B cell (primary cell): ENCODE data around the gene KLHL18. TPM values are rescaled to one million over a fixed set of nuclear protein-coding genes. Genes with fewer than 3 reads are reported as not detected.
A peak's percentile ranks its signal among the peaks of the same experiment; 100 is the strongest.

Experiments
- ATAC-seq: fragments of 200-7000 bp; cut with Tn5 transposase; one replicate; pipeline ENCODE4 v1.10.0; 2021; ENCODE audit warnings: low read depth, mild to moderate bottlenecking, moderate number of reproducible peaks, moderate library complexity
- CTCF ChIA-PET: fragments of 350-600 bp; sonication (Branson Sonifier 250); formaldehyde crosslinking; loops from one replicate; lab custom pipeline; 2021; ENCODE audit warnings: antibody characterized with exemption, inconsistent platforms; lab: Charles Lee
- POLR2A ChIA-PET: fragments of 350-600 bp; sonication (Branson Sonifier 250); formaldehyde crosslinking; loops from one replicate; lab custom pipeline; 2021; ENCODE audit warnings: antibody characterized with exemption; lab: Charles Lee
- DNase-seq: peaks from one replicate; pipeline ENCODE4 v3.0.0; 2013
- H2AFZ ChIP-seq: 2 replicates; pipeline ENCODE4 v1.6.1; 2012; ENCODE audit warnings: mild to moderate bottlenecking, low read depth, low read length; ENCODE audit not compliant: insufficient read depth, poor library complexity, severe bottlenecking
- H3K27ac ChIP-seq, 2 donors: 1 replicate in 1 of 2; 2 replicates in 1 of 2; pipeline ENCODE4 v1.5.1; 2012 to 2013; ENCODE audit warnings: low read length in 2 of 2, mild to moderate bottlenecking in 2 of 2, moderate library complexity in 1 of 2
- H3K27me3 ChIP-seq, 4 experiments: fragments of 200-600 bp in 1 of 4; sonication (generic) in 1 of 4; replicated peaks in 1 of 4; 1 replicate in 2 of 4; 2 replicates in 2 of 4; pipeline versions ENCODE4 v1.6.1 to v1.7.0; 2013 to 2016; ENCODE audit warnings: low read length in 3 of 4, mild to moderate bottlenecking in 2 of 4, mixed read lengths in 1 of 4, moderate library complexity in 1 of 4; ENCODE audit not compliant: insufficient read depth in 4 of 4, control insufficient read depth in 3 of 4; ENCODE audit errors: control extremely low read depth in 1 of 4
- H3K36me3 ChIP-seq, 2 experiments: replicated peaks in 1 of 2; 1 replicate in 1 of 2; 2 replicates in 1 of 2; pipeline versions ENCODE4 v1.6.1 to v1.7.1; 2013; ENCODE audit warnings: low read length in 1 of 2; ENCODE audit not compliant: insufficient read depth in 2 of 2, control insufficient read depth in 1 of 2; ENCODE audit errors: control extremely low read depth in 1 of 2, extremely low read depth in 1 of 2
- H3K4me1 ChIP-seq, 2 donors: fragments of 200-600 bp in 1 of 2; sonication (generic) in 1 of 2; 1 replicate in 1 of 2; 2 replicates in 1 of 2; pipeline versions ENCODE4 v1.5.1 to v1.6.1; 2013 to 2017; ENCODE audit warnings: low read length in 2 of 2; ENCODE audit not compliant: control insufficient read depth in 2 of 2, insufficient read depth in 2 of 2
- H3K4me2 ChIP-seq: replicated peaks from 2 replicates; pipeline ENCODE3; 2012; ENCODE audit warnings: mild to moderate bottlenecking, low read depth, low read length; ENCODE audit not compliant: poor library complexity, severe bottlenecking
- H3K4me3 ChIP-seq, 5 experiments: fragments of 200-600 bp in 1 of 5; sonication (generic) in 1 of 5; 1 replicate in 3 of 5; 2 replicates in 2 of 5; pipeline versions ENCODE4 v1.5.1 to v1.7.0; 2011 to 2016; ENCODE audit warnings: low read length in 4 of 5, mild to moderate bottlenecking in 4 of 5, low read depth in 2 of 5, control low read depth in 1 of 5, moderate library complexity in 1 of 5; ENCODE audit not compliant: insufficient read depth in 1 of 5; ENCODE audit errors: control extremely low read depth in 1 of 5, extremely low read depth in 1 of 5
- H3K79me2 ChIP-seq: fragments of 200-600 bp; sonication (generic); one replicate; pipeline ENCODE4 v1.6.0; 2016; ENCODE audit warnings: low read length; ENCODE audit not compliant: control insufficient read depth, insufficient read depth
- H3K9ac ChIP-seq: fragments of 200-600 bp; sonication (generic); 2 replicates; pipeline ENCODE4 v1.6.1; 2017; ENCODE audit warnings: mild to moderate bottlenecking, low read length, moderate library complexity
- H3K9me3 ChIP-seq, 3 donors: one replicate each; pipeline versions ENCODE4 v1.6.1 to v1.7.1; 2013; ENCODE audit warnings: low read length in 2 of 3; ENCODE audit not compliant: control insufficient read depth in 2 of 3, insufficient read depth in 1 of 3; ENCODE audit errors: control extremely low read depth in 1 of 3
- H4K20me1 ChIP-seq: 2 replicates; pipeline ENCODE4 v1.6.0; 2012; ENCODE audit warnings: mild to moderate bottlenecking, low read length; ENCODE audit not compliant: insufficient read depth, control insufficient read depth, poor library complexity, severe bottlenecking
- H3K27ac Mint-ChIP-seq: one replicate; pipeline ENCODE4 v1.8.0; 2021; ENCODE audit warnings: mixed read lengths
- H3K27me3 Mint-ChIP-seq: one replicate; pipeline ENCODE4 v1.8.0; 2021; ENCODE audit warnings: mixed read lengths
- H3K4me1 Mint-ChIP-seq: one replicate; pipeline ENCODE4 v1.8.0; 2021; ENCODE audit warnings: mixed read lengths
- H3K4me3 Mint-ChIP-seq: one replicate; pipeline ENCODE4 v1.8.0; 2021; ENCODE audit warnings: mixed read lengths
- H3K9me3 Mint-ChIP-seq: one replicate; pipeline ENCODE4 v1.8.0; 2022; ENCODE audit warnings: mixed read lengths; ENCODE audit not compliant: insufficient read depth
- EZH2 ChIP-seq: IDR thresholded peaks from 2 replicates; pipeline ENCODE4 v1.6.1; 2012; ENCODE audit warnings: borderline replicate concordance, low read depth, mild to moderate bottlenecking, moderate library complexity, low read length; ENCODE audit not compliant: insufficient read depth, poor library complexity, severe bottlenecking
- WGBS: methylation state at CpG from one replicate; pipeline ENCODE4 v1.1.5; 2013; ENCODE audit warnings: missing lambda C conversion rate; ENCODE audit not compliant: insufficient coverage; 5-methylcytosine and 5-hydroxymethylcytosine counted together
- intact Hi-C: fragments of 100-400 bp; cut with micrococcal nuclease; formaldehyde crosslinking; loops from one replicate; pipeline ENCODE4 v1.10.0; 2022
- polyA plus RNA-seq: library from polyadenylated mRNA; depleted of rRNA; stranded (reverse); fragments of >200 nt; gene quantifications from 2 replicates; pipeline ENCODE4 v1.2.3, GENCODE V29; 2012
- small RNA-seq: library from RNA; depleted of rRNA; stranded (forward); fragments of <200 nt; gene quantifications from one replicate; pipeline ENCODE3, GENCODE V24; 2012; ENCODE audit warnings: low replicate concordance, low read depth; ENCODE audit not compliant: insufficient read length
- total RNA-seq, 2 donors: library from RNA; stranded (reverse); fragments of 120-200 nt in 1 of 2; gene quantifications; 1 replicate in 1 of 2; 2 replicates in 1 of 2; pipeline versions ENCODE4 v1.2.3 to v1.2.4, GENCODE V29; 2013 to 2022
- TF ChIP-seq, protein P1 (sequence below): fragments of 200-600 bp; IDR thresholded peaks from one replicate; pipeline ENCODE4 v1.8.0; 2022; ENCODE audit warnings: antibody characterized with exemption, mild to moderate bottlenecking

KLHL18 gene
- total and polyA plus RNA-seq, 2 donors (not counting 1 experiment from before 2014, with no cell fraction given), result 30.9 to 50.8 TPM

DNA sequence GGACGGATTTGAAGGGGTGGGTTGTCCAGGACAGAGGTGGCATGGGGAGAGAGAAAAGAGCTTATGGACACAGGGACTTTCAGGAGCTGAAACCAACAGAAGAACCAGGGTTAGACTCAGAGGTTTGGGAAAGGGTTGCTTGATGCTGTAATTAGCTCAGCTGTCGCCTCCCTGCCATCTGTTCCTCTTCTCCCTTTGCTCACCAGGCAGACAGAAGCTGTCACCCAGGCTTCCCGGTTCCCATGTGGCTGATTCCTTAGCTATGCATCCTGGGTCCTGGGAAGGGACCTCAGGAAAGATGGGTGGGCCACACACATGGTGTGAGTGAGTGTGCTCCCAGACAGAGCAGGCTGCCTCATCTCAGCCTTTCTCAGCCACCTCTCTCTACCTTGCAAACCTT is 112.1 kb downstream of the KLHL18 start:
- no peaks in the 10 kb centered on the region for H3K27me3 ChIP-seq
- H3K27ac ChIP-seq, result no peak overlapping the region
- H3K4me2 ChIP-seq, result no peak overlapping the region
- DNase-seq, result no peak
- H3K9ac ChIP-seq, result no peak overlapping the region
- H4K20me1 ChIP-seq, result peaks cover 83% of the 10 kb centered on the region
- CTCF ChIA-PET, result interaction anchor here (0.7 to 1.5 kb wide), 2 partner anchors 15 to 26 kb away, joined by 3 to 4 read pairs; no protein-coding TSS in a partner anchor
- no peaks in the 10 kb centered on the region for H3K27me3 Mint-ChIP-seq
- ATAC-seq, result no peak
- H3K4me3 Mint-ChIP-seq, result no peak overlapping the region
- no peaks in the 10 kb centered on the region for H3K9me3 ChIP-seq
- peaks cover 2 to 42% of the 10 kb centered on the region in 2 experiments for H3K36me3 ChIP-seq
- peaks cover 93% of the 10 kb centered on the region for H3K79me2 ChIP-seq
- POLR2A ChIA-PET, result interaction anchor here (0.5 kb wide), 1 partner anchor 857 kb away, joined by 4 read pairs; no protein-coding TSS in a partner anchor
- intact Hi-C loops, result no loop called here
- WGBS, result 97% methylated on average over 3 of the region's 3 CpGs
- H2AFZ ChIP-seq, result no peak overlapping the region
- TF ChIP-seq EZH2, result no peak
- TF ChIP-seq, protein P1, sequence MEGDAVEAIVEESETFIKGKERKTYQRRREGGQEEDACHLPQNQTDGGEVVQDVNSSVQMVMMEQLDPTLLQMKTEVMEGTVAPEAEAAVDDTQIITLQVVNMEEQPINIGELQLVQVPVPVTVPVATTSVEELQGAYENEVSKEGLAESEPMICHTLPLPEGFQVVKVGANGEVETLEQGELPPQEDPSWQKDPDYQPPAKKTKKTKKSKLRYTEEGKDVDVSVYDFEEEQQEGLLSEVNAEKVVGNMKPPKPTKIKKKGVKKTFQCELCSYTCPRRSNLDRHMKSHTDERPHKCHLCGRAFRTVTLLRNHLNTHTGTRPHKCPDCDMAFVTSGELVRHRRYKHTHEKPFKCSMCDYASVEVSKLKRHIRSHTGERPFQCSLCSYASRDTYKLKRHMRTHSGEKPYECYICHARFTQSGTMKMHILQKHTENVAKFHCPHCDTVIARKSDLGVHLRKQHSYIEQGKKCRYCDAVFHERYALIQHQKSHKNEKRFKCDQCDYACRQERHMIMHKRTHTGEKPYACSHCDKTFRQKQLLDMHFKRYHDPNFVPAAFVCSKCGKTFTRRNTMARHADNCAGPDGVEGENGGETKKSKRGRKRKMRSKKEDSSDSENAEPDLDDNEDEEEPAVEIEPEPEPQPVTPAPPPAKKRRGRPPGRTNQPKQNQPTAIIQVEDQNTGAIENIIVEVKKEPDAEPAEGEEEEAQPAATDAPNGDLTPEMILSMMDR, result no peak
- peaks cover 0 to 3% of the 10 kb centered on the region in 2 donors for H3K4me1 ChIP-seq
- H3K4me3 ChIP-seq, result no peak overlapping the region
- no peak overlapping the region for H3K27ac Mint-ChIP-seq
- peaks cover 19% of the 10 kb centered on the region for H3K4me1 Mint-ChIP-seq
- H3K9me3 Mint-ChIP-seq, result no peaks in the 10 kb centered on the region

Small RNA genes lying within 50 kb of the gene (small RNA-seq; reads per million reads assigned to genes)
- 3.8 reads per million, percentile 58 among the genes with 10 or more reads in this experiment for gene SNORD13P3

Other genes starting within 250 kb of the KLHL18 start
- gene SETD2, start 118.8 kb upstream of the KLHL18 start, total RNA-seq, result 91.4 and 98.9 TPM in 2 replicates
- 22.6 and 32.9 TPM in 2 replicates for gene SETD2, start 118.8 kb upstream of the KLHL18 start, polyA plus RNA-seq
- gene KIF9, start 145 bp upstream of the KLHL18 start, total RNA-seq, result 1.3 and 3.0 TPM in 2 replicates
- gene KIF9, start 145 bp upstream of the KLHL18 start, polyA plus RNA-seq, result 3.8 and 6.4 TPM in 2 replicates
- 68.8 TPM in 2 replicates for gene PTPN23, start 98.1 kb downstream of the KLHL18 start, total RNA-seq
- 20.0 and 21.3 TPM in 2 replicates for gene PTPN23, start 98.1 kb downstream of the KLHL18 start, polyA plus RNA-seq
- gene SCAP, start 193.0 kb downstream of the KLHL18 start, total RNA-seq, result 100.0 and 113 TPM in 2 replicates
- gene SCAP, start 193.0 kb downstream of the KLHL18 start, polyA plus RNA-seq, result 44.0 and 55.8 TPM in 2 replicates
- gene ELP6, start 230.8 kb downstream of the KLHL18 start, total RNA-seq, result 32.0 and 36.7 TPM in 2 replicates
- 20.6 and 29.4 TPM in 2 replicates for gene ELP6, start 230.8 kb downstream of the KLHL18 start, polyA plus RNA-seq